WTC11 (cell line): ENCODE measurements around the gene SEC16A. TPM values are rescaled to one million over a fixed set of nuclear protein-coding genes. Genes with fewer than 3 reads are reported as not detected.

Experiments
- ATAC-seq: fragments of 200-7000 bp; cut with Tn5 transposase; 2 replicates; pipeline ENCODE4 v1.10.0; 2021; ENCODE audit warnings: mild to moderate bottlenecking, moderate library complexity
- CTCF ChIA-PET: fragments of 300-600 bp; sonication (Branson Sonifier 250); formaldehyde crosslinking; loops from one replicate; lab custom pipeline; 2021; ENCODE audit warnings: antibody characterized with exemption; lab: Charles Lee
- POLR2A ChIA-PET: fragments of 350-600 bp; sonication (Branson Sonifier 250); formaldehyde crosslinking; loops from one replicate; lab custom pipeline; 2021; ENCODE audit warnings: antibody characterized with exemption; lab: Charles Lee
- DNase-seq: peaks from one replicate; pipeline ENCODE4 v3.0.0; 2021; ENCODE audit warnings: low spot score
- H3K27ac Mint-ChIP-seq: 2 replicates; pipeline ENCODE4 v1.8.0; 2021; ENCODE audit warnings: mixed read lengths
- H3K27me3 Mint-ChIP-seq: 2 replicates; pipeline ENCODE4 v1.8.0; 2021; ENCODE audit warnings: low read depth, mild to moderate bottlenecking, moderate library complexity, mixed read lengths
- H3K36me3 Mint-ChIP-seq: 2 replicates; pipeline ENCODE4 v1.8.0; 2021; ENCODE audit warnings: mixed read lengths
- H3K4me1 Mint-ChIP-seq: 2 replicates; pipeline ENCODE4 v1.8.0; 2022; ENCODE audit warnings: mixed read lengths
- H3K4me3 Mint-ChIP-seq: 2 replicates; pipeline ENCODE4 v1.8.0; 2021; ENCODE audit warnings: mild to moderate bottlenecking, moderate library complexity, mixed read lengths
- H3K9me3 Mint-ChIP-seq: 2 replicates; pipeline ENCODE4 v1.8.0; 2021; ENCODE audit warnings: mixed read lengths
- ARID4B ChIP-seq: sonication (generic); formaldehyde crosslinking; IDR thresholded peaks from 2 replicates; pipeline ENCODE4 v1.8.0; 2023; ENCODE audit warnings: missing genetic modification reagents, mild to moderate bottlenecking, borderline replicate concordance
- ATF2 ChIP-seq: sonication (generic); formaldehyde crosslinking; IDR thresholded peaks from 2 replicates; pipeline ENCODE4 v1.8.1; 2022; ENCODE audit warnings: low read depth, missing genetic modification reagents, borderline replicate concordance
- ATF3 ChIP-seq: sonication (generic); formaldehyde crosslinking; conservative IDR thresholded peaks from 2 replicates; pipeline ENCODE4 v1.8.1; 2022; ENCODE audit warnings: mild to moderate bottlenecking, missing genetic modification reagents
- CBFB ChIP-seq: sonication (generic); formaldehyde crosslinking; IDR thresholded peaks from 2 replicates; pipeline ENCODE4 v1.8.1; 2022; ENCODE audit warnings: mild to moderate bottlenecking, low read depth, missing genetic modification reagents
- CREB1 ChIP-seq: sonication (generic); formaldehyde crosslinking; IDR thresholded peaks from 2 replicates; pipeline ENCODE4 v1.8.0; 2023; ENCODE audit warnings: mild to moderate bottlenecking, missing genetic modification reagents
- ETV6 ChIP-seq: sonication (generic); formaldehyde crosslinking; IDR thresholded peaks from 2 replicates; pipeline ENCODE4 v1.8.1; 2022; ENCODE audit warnings: mild to moderate bottlenecking, missing genetic modification reagents
- JAZF1 ChIP-seq: fragments of 250-450 bp; sonication (Bioruptor Pico); IDR thresholded peaks from 2 replicates; pipeline ENCODE4 v1.9.0; 2021; ENCODE audit warnings: moderate library complexity, mild to moderate bottlenecking, inconsistent platforms
- MLX ChIP-seq: sonication (generic); formaldehyde crosslinking; IDR thresholded peaks from 2 replicates; pipeline ENCODE4 v1.8.1; 2023; ENCODE audit warnings: mild to moderate bottlenecking, missing genetic modification reagents, moderate library complexity
- NFATC4 ChIP-seq: fragments of 250-450 bp; sonication (Bioruptor Pico); IDR thresholded peaks from 2 replicates; pipeline ENCODE4 v1.9.0; 2021; ENCODE audit warnings: mild to moderate bottlenecking
- NFYB ChIP-seq: sonication (generic); formaldehyde crosslinking; conservative IDR thresholded peaks from 2 replicates; pipeline ENCODE4 v1.8.0; 2022; ENCODE audit warnings: low read depth, missing genetic modification reagents
- OVOL2 ChIP-seq: fragments of 250-450 bp; sonication (Bioruptor Pico); IDR thresholded peaks from 2 replicates; pipeline ENCODE4 v1.9.0; 2021; ENCODE audit warnings: mild to moderate bottlenecking, borderline replicate concordance
- PRRX2 ChIP-seq: fragments of 250-450 bp; sonication (Bioruptor Pico); IDR thresholded peaks from 2 replicates; pipeline ENCODE4 v1.8.0; 2021; ENCODE audit warnings: mild to moderate bottlenecking
- RELA ChIP-seq: sonication (generic); formaldehyde crosslinking; IDR thresholded peaks from 2 replicates; pipeline ENCODE4 v1.8.1; 2022; ENCODE audit warnings: missing genetic modification reagents, mild to moderate bottlenecking, borderline replicate concordance
- SMAD4 ChIP-seq: sonication (generic); formaldehyde crosslinking; IDR thresholded peaks from 2 replicates; pipeline ENCODE4 v1.8.0; 2022; ENCODE audit warnings: mild to moderate bottlenecking, missing genetic modification reagents
- TCF7 ChIP-seq: sonication (generic); formaldehyde crosslinking; IDR thresholded peaks from 2 replicates; pipeline ENCODE4 v1.8.0; 2022; ENCODE audit warnings: mild to moderate bottlenecking, low read depth, missing genetic modification reagents, moderate library complexity
- TEAD1 ChIP-seq: sonication (generic); formaldehyde crosslinking; IDR thresholded peaks from 2 replicates; pipeline ENCODE4 v1.8.0; 2022; ENCODE audit warnings: mild to moderate bottlenecking, missing genetic modification reagents
- TEAD4 ChIP-seq: sonication (generic); formaldehyde crosslinking; IDR thresholded peaks from 2 replicates; pipeline ENCODE4 v1.8.0; 2022; ENCODE audit warnings: mild to moderate bottlenecking, missing genetic modification reagents
- ZSCAN18 ChIP-seq: fragments of 250-450 bp; sonication (Bioruptor Pico); IDR thresholded peaks from 2 replicates; pipeline ENCODE4 v2.1.2; 2022; ENCODE audit warnings: mild to moderate bottlenecking, moderate library complexity
- total RNA-seq: library from RNA; stranded (reverse); gene quantifications from 3 replicates; pipeline ENCODE4 v1.2.3, GENCODE V29; 2021
- TF ChIP-seq, protein P1 (sequence below): fragments of 250-450 bp; sonication (Bioruptor Pico); IDR thresholded peaks from 2 replicates; pipeline ENCODE4 v1.9.0; 2021; ENCODE audit warnings: mild to moderate bottlenecking
- TF ChIP-seq, protein P2 (sequence below): sonication (generic); formaldehyde crosslinking; IDR thresholded peaks from 2 replicates; pipeline ENCODE4 v1.8.1; 2023; ENCODE audit warnings: mild to moderate bottlenecking, missing genetic modification reagents

Gene SEC16A
- total RNA-seq, 1 experiment from 2014 or later = 70.9 TPM

- Mint-ChIP-seq H3K36me3 (peaks cover 20% of the 10 kb centered on the region), H3K9me3 (peaks cover 3% of the 10 kb centered on the region; the same call in 1 of the 2 replicates), H3K4me1 (no peaks in the 10 kb centered on the region), H3K27ac (no peak overlapping the region), H3K4me3 (no peak overlapping the region), H3K27me3 (no peaks in the 10 kb centered on the region)
- ChIA-PET CTCF (no interaction called here), POLR2A (interaction anchor here (1.4 kb wide), 1 partner anchor 60 kb away, joined by 3 read pairs; no protein-coding TSS in a partner anchor)
- DNase-seq = no peak
- no peak for ATAC-seq
- TF ChIP-seq JAZF1 (CRISPR knock-in tag) (no peak), RELA (CRISPR knock-in tag) (no peak), ETV6 (CRISPR knock-in tag) (no peak), ATF3 (CRISPR knock-in tag) (no peak), NFATC4 (no peak), CBFB (no peak), ZSCAN18 (CRISPR knock-in tag) (no peak), SMAD4 (CRISPR knock-in tag) (no peak), ATF2 (CRISPR knock-in tag) (no peak)
These were observed 14.2 kb upstream of the SEC16A start for GRCh38 chr9:136496801-136497620.

GRCh38 chr9:136496181-136496580 lies 13.3 kb upstream of the SEC16A start:
- DNase-seq = no peak
- no peak overlapping the region; the same call in 1 of the 2 replicates for H3K27ac Mint-ChIP-seq
- H3K4me1 Mint-ChIP-seq = no peaks in the 10 kb centered on the region
- TF ChIP-seq CREB1 (CRISPR knock-in tag) = no peak
- TF ChIP-seq, protein P1, sequence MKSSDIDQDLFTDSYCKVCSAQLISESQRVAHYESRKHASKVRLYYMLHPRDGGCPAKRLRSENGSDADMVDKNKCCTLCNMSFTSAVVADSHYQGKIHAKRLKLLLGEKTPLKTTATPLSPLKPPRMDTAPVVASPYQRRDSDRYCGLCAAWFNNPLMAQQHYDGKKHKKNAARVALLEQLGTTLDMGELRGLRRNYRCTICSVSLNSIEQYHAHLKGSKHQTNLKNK (CRISPR knock-in tag) = no peak
- no peak for TF ChIP-seq OVOL2 (CRISPR knock-in tag)
- TF ChIP-seq ATF2 (CRISPR knock-in tag) = no peak
- no peak for TF ChIP-seq NFYB (CRISPR knock-in tag)
- no peak for TF ChIP-seq NFATC4
- no peak for TF ChIP-seq JAZF1 (CRISPR knock-in tag)
- TF ChIP-seq, protein P2, sequence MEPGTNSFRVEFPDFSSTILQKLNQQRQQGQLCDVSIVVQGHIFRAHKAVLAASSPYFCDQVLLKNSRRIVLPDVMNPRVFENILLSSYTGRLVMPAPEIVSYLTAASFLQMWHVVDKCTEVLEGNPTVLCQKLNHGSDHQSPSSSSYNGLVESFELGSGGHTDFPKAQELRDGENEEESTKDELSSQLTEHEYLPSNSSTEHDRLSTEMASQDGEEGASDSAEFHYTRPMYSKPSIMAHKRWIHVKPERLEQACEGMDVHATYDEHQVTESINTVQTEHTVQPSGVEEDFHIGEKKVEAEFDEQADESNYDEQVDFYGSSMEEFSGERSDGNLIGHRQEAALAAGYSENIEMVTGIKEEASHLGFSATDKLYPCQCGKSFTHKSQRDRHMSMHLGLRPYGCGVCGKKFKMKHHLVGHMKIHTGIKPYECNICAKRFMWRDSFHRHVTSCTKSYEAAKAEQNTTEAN (CRISPR knock-in tag) = no peak
- no peak for TF ChIP-seq RELA (CRISPR knock-in tag)
- no peak for TF ChIP-seq ARID4B (CRISPR knock-in tag)
- TF ChIP-seq TCF7 (CRISPR knock-in tag) = no peak
- no peak for TF ChIP-seq ETV6 (CRISPR knock-in tag)
- TF ChIP-seq PRRX2 = no peak
- no peak for TF ChIP-seq MLX (CRISPR knock-in tag)
- no peak for TF ChIP-seq TEAD1
- no peak for TF ChIP-seq TEAD4

More at GRCh38 chr9:136496181-136496580, 13.3 kb upstream of the SEC16A start:
- ChIA-PET CTCF (no interaction called here), POLR2A (interaction anchor here (1.4 kb wide), 1 partner anchor 60 kb away, joined by 3 read pairs; no protein-coding TSS in a partner anchor)
- H3K27me3 Mint-ChIP-seq = no peaks in the 10 kb centered on the region
- H3K36me3 Mint-ChIP-seq = peaks cover 16% of the 10 kb centered on the region; the same call in 1 of the 2 replicates
- no peak for ATAC-seq
- H3K9me3 Mint-ChIP-seq = peaks cover 3% of the 10 kb centered on the region; the same call in 1 of the 2 replicates
- H3K4me3 Mint-ChIP-seq = no peak overlapping the region
